ENCODE data around the gene FERMT2. TPM values are rescaled to one million over a fixed set of nuclear protein-coding genes. Genes with fewer than 3 reads are reported as not detected.

Gene FERMT2
- total and polyA plus RNA-seq, 3 donors from 2014 or later = 36.8 to 45.7 (median 37.6) TPM

- TF ChIP-seq POLR2A (IDR thresholded peaks at IDR 0.05) (no peak), CTCF (IDR thresholded peaks at IDR 0.05) (no peak)
- intact Hi-C loops (cut with DNase I; ENCODE audit: low total_unique reads) = no loop called here
- DNase-seq = no peak
- H3K4me1 ChIP-seq = peaks cover 8% of the 10 kb centered on the region
- no peaks in the 10 kb centered on the region for H3K27me3 ChIP-seq
- 37 to 56% methylated on average over 2 of the region's 2 CpGs for WGBS, 2 donors
- no peak overlapping the region for H3K27ac ChIP-seq
- H3K36me3 ChIP-seq (ENCODE audit: low read depth, missing control alignments) = no peaks in the 10 kb centered on the region
- H3K4me3 ChIP-seq = no peak overlapping the region
- no peaks in the 10 kb centered on the region for H3K9me3 ChIP-seq
These were observed 97.9 kb downstream of the FERMT2 start for GRCh38 chr14:52852810-52853521.

DNA sequence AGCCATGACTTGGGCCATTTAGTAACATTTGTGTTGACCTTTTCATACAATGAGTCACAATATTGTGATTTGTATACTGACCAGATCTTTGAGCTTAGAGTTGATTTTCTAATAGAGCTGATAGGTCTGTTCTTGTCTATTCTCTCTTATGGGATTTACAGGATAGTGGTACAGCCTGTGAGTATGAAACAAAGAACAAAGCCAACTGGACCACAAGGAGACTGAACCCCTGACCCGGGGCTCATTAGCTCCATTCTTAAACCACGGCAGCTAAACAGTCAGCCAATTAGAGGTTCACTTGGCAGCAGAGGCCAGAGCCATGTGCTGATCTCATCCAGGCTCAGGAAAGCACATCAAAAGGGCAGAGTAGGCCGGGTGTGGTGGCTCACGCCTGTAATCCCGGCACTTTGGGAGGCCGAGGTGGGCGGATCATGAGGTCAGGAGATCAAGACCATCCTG lies 100.4 kb downstream of the FERMT2 start:
- intact Hi-C loops (cut with DNase I; ENCODE audit: low total_unique reads) = no loop called here
- H3K36me3 ChIP-seq (ENCODE audit: low read depth, missing control alignments) = no peaks in the 10 kb centered on the region
- 82 to 89% methylated on average over 5 to 7 of the region's 7 CpGs for WGBS, 2 donors
- no peak overlapping the region for H3K27ac ChIP-seq
- H3K27me3 ChIP-seq = no peaks in the 10 kb centered on the region
- TF ChIP-seq CTCF (IDR thresholded peaks at IDR 0.05) = no peak
- TF ChIP-seq POLR2A (IDR thresholded peaks at IDR 0.05) = no peak
- H3K4me1 ChIP-seq = peaks cover 8% of the 10 kb centered on the region
- no peak for DNase-seq
- no peaks in the 10 kb centered on the region for H3K9me3 ChIP-seq
- H3K4me3 ChIP-seq = no peak overlapping the region

DNA sequence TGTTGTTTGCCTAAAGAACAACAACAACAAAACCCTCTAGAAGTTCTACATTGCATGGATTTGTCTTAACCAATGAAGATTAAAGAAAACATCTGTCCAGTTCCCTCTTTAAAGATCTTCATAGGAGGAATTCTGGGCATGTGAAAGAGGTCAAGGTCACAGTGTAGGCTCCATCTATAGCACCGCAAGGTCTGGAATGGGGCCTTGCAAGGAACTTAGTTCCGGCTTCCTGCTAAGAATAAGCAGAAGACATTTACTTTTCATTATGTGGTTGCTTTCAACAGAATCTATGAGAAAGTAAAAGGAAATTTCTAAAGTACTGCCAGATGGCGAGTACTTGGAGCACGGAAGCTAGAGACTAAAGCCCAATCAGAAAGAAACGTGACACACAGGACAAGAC lies 102.2 kb downstream of the FERMT2 start:
- Histone ChIP-seq H3K27me3 (no peaks in the 10 kb centered on the region), H3K36me3 (ENCODE audit: low read depth, missing control alignments) (no peaks in the 10 kb centered on the region), H3K27ac (no peak overlapping the region), H3K9me3 (no peaks in the 10 kb centered on the region), H3K4me1 (peaks cover 12% of the 10 kb centered on the region), H3K4me3 (no peak overlapping the region)
- TF ChIP-seq CTCF (IDR thresholded peaks at IDR 0.05) (no peak), POLR2A (IDR thresholded peaks at IDR 0.05) (no peak)
- intact Hi-C loops (cut with DNase I; ENCODE audit: low total_unique reads) = no loop called here
- 68 to 75% methylated on average over 5 of the region's 5 CpGs for WGBS, 2 donors
- DNase-seq = no peak

DNA sequence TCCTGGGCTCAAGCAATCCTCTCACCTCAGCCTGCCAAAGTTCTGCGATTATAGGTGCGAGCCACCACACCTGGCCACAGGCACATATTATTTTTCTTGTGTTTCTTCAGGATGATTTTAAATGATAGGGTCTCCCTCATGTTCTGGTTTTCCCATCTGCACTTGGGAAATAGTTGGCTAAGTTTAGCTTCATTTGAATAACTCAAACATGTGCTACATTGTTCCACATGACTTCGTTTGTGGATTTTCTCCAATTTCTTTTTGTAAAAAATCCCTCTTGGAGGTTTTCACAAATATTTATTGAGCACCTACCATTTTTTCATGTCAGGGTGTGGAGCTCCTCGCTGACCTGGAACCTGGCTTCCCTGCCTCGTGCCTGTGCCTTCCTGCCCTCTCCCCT lies 104.3 kb downstream of the FERMT2 start:
- Histone ChIP-seq H3K9me3 (no peaks in the 10 kb centered on the region), H3K4me1 (peaks cover 4% of the 10 kb centered on the region), H3K27ac (no peak overlapping the region), H3K4me3 (no peak overlapping the region), H3K36me3 (ENCODE audit: low read depth, missing control alignments) (no peaks in the 10 kb centered on the region), H3K27me3 (no peaks in the 10 kb centered on the region)
- 67 to 76% methylated on average over 5 of the region's 5 CpGs for WGBS, 2 donors
- TF ChIP-seq POLR2A (IDR thresholded peaks at IDR 0.05) (no peak), CTCF (IDR thresholded peaks at IDR 0.05) (no peak)
- no peak for DNase-seq
- intact Hi-C loops (cut with DNase I; ENCODE audit: low total_unique reads) = no loop called here

- Histone ChIP-seq H3K27me3 (no peaks in the 10 kb centered on the region), H3K9me3 (no peaks in the 10 kb centered on the region), H3K4me3 (no peak overlapping the region), H3K4me1 (peaks cover 4% of the 10 kb centered on the region), H3K27ac (peak overlapping the region; percentile 42 to 69), H3K36me3 (ENCODE audit: low read depth, missing control alignments) (no peaks in the 10 kb centered on the region)
- no peak for DNase-seq
- intact Hi-C loops (cut with DNase I; ENCODE audit: low total_unique reads) = no loop called here
- TF ChIP-seq POLR2A (IDR thresholded peaks at IDR 0.05) (no peak), CTCF (IDR thresholded peaks at IDR 0.05) (no peak)
- WGBS, 2 donors = 45 to 56% methylated on average over 5 of the region's 5 CpGs
These were observed 105.8 kb downstream of the FERMT2 start for GRCh38 chr14:52845081-52845480.

All from testis (tissue), 3 donors.